Retina (tissue), 1 donor: Measurements from ENCODE around the gene PGPEP1.
"Not testable (repeated sequence)": the region's sequence is repeated elsewhere in the genome, so short reads cannot be mapped to it uniquely, and the experiment has no call there.

Source experiments
- DNase-seq: peaks from one replicate; pipeline ENCODE4 v3.0.0-alpha.2; 2016

The PGPEP1 gene

DNA sequence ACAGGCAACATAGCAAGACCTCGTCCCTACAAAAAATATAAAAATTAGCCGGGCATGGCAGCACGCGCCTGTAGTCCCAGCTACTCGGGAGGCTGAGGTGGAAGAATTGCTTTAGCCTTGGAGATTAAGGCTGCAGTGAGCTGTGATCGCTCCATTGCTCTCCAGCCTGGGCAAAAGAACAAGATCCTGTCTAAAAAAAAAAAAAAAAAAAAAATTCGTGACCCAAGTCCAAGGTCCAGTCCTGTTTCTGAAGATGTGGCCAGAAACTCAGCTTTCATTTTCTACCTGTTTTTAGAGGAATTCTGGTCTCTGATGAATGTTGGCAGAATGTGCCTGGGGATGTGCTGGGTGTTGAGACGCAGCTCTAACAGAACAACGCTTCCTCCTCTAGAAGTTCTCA, 1.9 kb upstream of the PGPEP1 start:
- DNase-seq = no peak

DNA sequence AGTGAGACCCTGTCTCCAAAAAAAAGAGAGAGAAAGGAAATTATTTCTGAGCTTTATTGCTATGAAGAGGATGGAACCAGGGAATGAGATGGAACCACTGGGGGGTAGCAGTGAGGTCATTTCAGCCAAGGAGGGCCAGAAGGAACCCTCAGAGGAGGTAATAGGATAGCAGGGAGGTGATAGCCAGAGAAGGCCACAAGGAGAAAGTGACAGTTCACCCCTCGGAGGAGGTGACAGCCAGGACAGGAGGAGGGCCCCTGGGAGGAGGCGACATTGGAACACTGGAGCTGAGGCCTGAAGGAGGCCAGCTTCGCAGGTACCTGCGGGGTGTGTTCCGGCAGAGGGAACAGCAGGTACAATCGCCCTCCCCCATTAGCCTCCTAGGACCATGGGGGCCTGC, 675 bp upstream of the PGPEP1 start:
- DNase-seq = no peak

DNA sequence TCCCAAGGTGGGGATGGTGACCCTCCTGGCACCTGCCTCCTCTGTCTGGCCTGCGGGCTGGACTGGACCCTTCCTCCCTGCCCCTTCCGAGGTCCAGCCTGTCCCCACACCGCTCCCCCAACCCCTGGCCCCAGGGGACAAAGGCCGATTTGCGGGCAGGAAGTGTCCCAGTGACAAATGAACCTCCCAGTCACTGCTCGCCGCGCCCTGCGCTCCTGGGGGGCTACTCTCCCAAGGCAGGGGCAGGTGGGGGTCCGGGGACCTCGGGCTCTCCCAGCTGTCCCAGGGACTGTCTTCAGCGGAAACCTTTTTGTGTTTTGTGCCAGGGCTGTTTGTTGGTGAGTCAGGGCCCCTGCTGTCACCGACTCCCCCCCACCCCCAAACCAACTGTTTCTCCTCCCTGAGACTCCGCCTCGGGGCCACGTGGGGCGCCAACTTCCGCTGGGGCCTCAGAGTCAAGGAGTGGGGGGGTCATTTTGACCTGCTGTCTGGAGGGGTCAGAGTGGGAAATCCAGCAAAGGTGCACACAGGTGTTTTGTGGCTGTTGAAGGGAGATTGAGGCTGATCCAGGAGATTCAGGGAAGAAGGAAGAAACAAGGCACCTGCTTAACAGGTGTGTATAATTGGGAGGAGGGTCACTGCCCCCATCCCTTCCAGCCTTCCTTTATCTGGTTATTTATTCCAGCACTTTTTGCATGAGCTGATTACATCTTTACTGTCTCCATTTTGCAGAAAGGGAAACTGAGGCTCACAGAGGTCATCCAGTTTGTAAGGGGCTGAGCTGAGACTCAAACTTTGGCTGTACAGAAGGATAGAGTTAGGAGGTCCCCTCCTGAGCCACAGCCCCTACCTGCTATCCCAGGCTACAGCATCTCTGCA, 831 bp downstream of the PGPEP1 start:
- peak; percentile 53 for DNase-seq

DNA sequence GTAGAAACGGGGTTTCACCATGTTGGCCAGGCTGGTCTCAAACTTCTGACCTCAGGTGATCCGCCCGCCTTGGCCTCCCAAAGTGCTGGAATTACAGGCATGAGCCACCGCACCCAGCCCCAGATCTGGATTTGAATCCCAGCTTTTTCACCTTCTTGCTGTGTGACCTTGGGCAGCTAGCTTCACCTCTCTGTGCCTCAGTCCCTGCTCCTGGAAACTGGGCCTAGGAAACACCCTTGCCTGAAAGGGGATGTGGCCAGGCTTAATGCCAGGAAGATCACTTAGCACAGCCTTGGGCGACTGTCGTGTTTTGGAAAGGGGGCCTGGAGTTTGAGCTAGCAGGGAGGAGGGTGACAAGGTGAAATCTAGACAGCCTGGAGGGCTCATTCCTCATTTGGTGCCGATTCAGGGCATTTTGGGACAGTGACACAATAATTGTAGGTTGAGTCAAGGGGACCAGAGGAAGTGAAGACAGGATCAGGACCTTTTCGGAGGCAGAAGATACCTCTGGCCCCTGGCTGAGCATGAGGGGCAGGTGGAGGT, 1.8 kb downstream of the PGPEP1 start:
- DNase-seq = no peak

DNA sequence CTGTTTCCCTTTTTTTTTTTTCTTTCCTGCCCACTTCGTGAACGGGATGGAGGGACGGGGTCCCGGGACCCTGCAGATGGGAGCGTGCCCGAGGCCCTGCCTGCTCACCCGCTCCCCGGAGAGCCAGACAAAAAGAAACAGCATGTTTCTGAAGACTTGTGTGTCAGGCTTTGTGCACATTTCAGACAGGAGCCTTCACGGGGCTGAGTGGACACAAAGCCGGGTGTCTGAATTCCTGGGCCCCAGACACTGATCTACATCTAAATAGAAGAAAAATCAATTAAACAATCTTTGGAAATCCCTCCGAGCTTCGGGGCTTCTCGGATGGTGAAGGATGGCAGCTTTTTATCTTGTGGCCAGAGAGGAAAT, 4.2 kb downstream of the PGPEP1 start:
- DNase-seq = peak; percentile 34

- DNase-seq = no peak
These were observed 4.9 kb downstream of the PGPEP1 start for GRCh38 chr19:18345296-18345695.

DNA sequence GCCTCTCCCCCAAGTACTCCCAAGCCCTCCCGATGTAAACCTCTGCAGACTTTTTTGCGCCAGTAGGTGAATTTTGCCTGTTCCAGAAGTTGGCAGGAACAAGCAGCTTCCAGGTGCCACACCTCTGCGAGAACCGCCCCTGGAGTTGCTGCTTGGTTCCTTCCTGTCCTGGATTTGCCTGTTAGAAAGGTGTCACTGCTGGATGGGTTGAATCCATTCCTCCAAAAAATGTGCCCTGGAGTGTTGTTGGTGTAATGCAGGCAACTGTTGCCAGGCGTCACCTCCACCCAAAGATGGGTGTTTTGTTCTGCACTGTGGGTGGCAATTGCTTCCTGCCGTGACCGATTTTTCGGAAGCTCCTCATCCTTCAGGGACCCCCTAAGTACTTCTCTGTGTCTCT, 5.7 kb downstream of the PGPEP1 start:
- DNase-seq = no peak

DNA sequence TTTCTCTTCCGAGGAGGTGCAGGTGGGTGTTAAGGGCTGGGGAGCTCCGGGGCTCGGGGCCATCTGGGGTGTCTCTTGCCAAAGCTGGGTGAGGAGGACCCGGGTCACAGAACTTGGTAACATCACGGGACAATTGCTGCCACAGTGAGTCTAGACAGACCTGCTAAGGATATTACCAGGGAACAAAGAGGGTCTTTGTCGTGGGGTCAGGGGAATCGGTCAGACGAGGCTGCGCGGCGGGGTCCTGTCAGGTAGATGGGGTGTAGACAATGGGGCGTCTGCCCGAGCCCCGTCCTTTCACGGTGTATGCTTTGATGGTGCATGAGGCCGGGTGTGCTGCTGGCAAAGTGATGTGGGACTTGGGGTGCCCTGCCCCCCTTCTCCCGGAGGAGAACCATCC, 7.8 kb downstream of the PGPEP1 start:
- DNase-seq = no peak

GRCh38 chr19:18348818-18349339, 8.5 kb downstream of the PGPEP1 start:
- DNase-seq = not testable (repeated sequence)

DNA sequence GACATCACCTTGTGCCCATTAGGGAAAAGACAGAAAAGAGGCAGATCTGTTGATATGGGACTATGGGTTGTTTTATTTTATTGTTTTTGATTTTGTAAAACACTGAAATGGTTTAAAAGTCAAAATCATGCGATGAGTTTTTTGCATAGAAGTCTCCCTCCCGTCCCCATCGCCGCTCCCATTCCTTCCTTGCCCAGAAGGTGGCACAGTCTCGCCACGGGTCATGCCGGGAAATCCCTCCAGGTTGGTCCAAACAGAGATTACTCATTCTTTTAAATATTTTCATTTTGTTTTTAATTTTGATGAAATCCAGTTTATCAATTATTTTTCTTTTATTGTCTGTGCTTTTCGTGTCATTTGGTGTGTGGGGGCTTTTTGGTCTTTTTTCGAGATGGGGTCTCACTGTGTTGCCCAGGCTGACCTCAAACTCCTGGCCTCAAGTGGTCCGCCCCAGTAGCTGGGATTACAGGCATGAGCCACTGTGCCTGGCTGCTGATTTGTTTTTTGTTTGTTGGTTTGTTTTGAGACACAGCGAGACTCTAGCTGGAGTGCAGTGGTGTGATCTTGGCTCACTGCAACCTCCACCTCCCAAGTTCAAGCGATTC, 9.2 kb downstream of the PGPEP1 start:
- no peak for DNase-seq

GRCh38 chr19:18350490-18350889, 10.1 kb downstream of the PGPEP1 start:
- no peak for DNase-seq

DNA sequence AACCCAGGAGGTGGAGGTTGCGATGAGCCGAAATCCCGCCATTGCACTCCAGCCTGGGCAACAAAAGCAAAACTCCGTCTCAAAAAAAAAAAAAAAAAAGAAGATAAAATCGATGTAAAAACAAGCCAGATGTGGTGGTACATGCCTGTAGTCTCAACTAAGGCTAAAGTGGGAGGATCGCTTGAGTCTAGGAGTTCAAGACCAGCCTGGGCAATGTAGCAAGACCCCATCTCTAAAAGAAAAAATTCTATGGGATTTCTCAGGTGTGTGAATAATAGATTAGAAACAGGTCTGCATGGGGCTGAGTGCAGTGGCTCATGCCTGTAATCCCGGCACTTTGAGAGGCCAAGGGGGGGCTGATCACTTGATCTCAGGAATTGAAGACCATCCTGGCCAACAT, 11.1 kb downstream of the PGPEP1 start:
- no peak for DNase-seq

GRCh38 chr19:18353378-18354005, 13.1 kb downstream of the PGPEP1 start:
- no peak for DNase-seq

DNA sequence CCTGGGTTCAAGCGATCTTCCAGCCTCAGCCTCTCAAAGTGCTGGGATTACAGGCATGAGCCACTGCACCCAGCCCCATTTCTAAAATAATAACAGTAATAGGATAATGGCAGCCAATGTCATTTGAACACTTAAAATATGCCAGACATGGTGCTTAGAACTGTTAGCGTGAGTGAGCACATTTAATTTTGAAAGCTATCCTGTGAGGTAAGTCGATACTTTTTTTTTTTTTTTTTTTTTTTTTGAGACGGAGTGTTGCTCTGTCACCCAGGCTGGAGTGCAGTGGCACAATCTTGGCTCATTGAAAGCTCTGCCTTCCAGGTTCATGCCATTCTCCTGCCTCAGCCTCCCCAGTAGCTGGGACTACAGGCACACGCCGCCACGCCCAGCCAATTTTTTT, 14.3 kb downstream of the PGPEP1 start:
- DNase-seq = not testable (repeated sequence)

- DNase-seq = no peak
These were observed 16.6 kb downstream of the PGPEP1 start for GRCh38 chr19:18357041-18357440.

- DNase-seq = no peak
These were observed 21.2 kb downstream of the PGPEP1 start for GRCh38 chr19:18361646-18362045.

- DNase-seq = no peak
These were observed 22.6 kb downstream of the PGPEP1 start for GRCh38 chr19:18362934-18363542.

GRCh38 chr19:18363787-18364186, 23.4 kb downstream of the PGPEP1 start:
- DNase-seq = no peak

DNA sequence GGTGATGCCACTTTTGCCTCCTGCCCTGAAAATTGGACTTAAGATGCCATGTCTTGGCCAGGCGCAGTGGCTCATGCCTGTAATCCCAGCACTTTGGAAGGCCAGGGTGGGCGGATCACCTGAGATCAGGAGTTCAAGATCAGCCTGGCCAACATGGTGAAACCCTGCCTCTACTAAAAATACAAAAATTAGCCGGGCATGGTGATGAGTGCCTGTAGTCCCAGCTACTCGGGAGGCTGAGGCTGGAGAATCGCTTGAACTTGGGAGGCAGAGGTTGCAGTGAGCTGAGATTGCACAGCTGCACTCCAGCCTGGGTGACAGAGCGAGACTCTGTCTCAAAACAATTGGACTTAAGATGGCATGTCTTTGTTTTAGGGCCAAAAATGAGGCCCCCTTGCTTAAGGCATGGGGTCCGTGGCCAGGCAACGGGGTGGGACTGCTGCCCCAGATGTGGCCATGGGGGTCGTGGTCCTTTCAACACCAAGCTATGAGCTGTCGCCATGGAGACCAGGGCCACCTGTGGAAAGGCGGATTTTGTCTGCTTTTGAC, 24.0 kb downstream of the PGPEP1 start:
- not testable (repeated sequence) for DNase-seq

GRCh38 chr19:18364826-18365528, 24.6 kb downstream of the PGPEP1 start:
- no peak for DNase-seq

- DNase-seq = no peak
These were observed 25.6 kb downstream of the PGPEP1 start for GRCh38 chr19:18366021-18366435.
